GM21619 (cell line): ENCODE data around the gene PLEKHG2.

Source experiments
- ATAC-seq: cut with Tn5 transposase; IDR thresholded peaks from one replicate; pipeline ENCODE4 v1.9.1; 2021; ENCODE audit not compliant: unreplicated experiment

The PLEKHG2 gene

GRCh38 chr19:39420769-39421168, 8.3 kb downstream of the PLEKHG2 start:
- ATAC-seq = no peak

- ATAC-seq = no peak
Observed at GRCh38 chr19:39422020-39422419, 9.6 kb downstream of the PLEKHG2 start.

- no peak for ATAC-seq
Observed at GRCh38 chr19:39423258-39424086, 11.0 kb downstream of the PLEKHG2 start.

GRCh38 chr19:39424934-39425333, 12.5 kb downstream of the PLEKHG2 start:
- ATAC-seq = no peak

- no peak for ATAC-seq
Observed at GRCh38 chr19:39425744-39426143, 13.3 kb downstream of the PLEKHG2 start.

GRCh38 chr19:39426170-39426569, 13.7 kb downstream of the PLEKHG2 start:
- no peak for ATAC-seq

GRCh38 chr19:39427707-39428106, 15.2 kb downstream of the PLEKHG2 start:
- ATAC-seq = no peak

- ATAC-seq = no peak
Observed at GRCh38 chr19:39428283-39429112, 16.0 kb downstream of the PLEKHG2 start.

GRCh38 chr19:39430675-39431593, 18.5 kb downstream of the PLEKHG2 start:
- ATAC-seq = peak; percentile 58

- no peak for ATAC-seq
Observed at GRCh38 chr19:39432677-39433025, 20.2 kb downstream of the PLEKHG2 start.

- ATAC-seq = no peak
Observed at GRCh38 chr19:39433480-39434079, 21.1 kb downstream of the PLEKHG2 start.

GRCh38 chr19:39434123-39435076, 21.9 kb downstream of the PLEKHG2 start:
- ATAC-seq = no peak

- peak; percentile 65 for ATAC-seq
Observed at GRCh38 chr19:39435499-39436349, 23.3 kb downstream of the PLEKHG2 start, which contains the start of gene RPS16. TSS of gene RPS16 (minus strand) at chr19:39435949. CDS start at chr19:39435895, 54 bp downstream.

GRCh38 chr19:39436350-39436716, 23.9 kb downstream of the PLEKHG2 start:
- no peak for ATAC-seq

GRCh38 chr19:39438270-39438934, 25.9 kb downstream of the PLEKHG2 start:
- no peak for ATAC-seq

GRCh38 chr19:39444598-39445195, 32.2 kb downstream of the PLEKHG2 start:
- ATAC-seq = no peak
